GM21381 (cell line): ENCODE data around the gene ZCCHC14.

Source experiments
- ATAC-seq: cut with Tn5 transposase; IDR thresholded peaks from one replicate; pipeline ENCODE4 v1.9.1; 2021; ENCODE audit warnings: mild to moderate bottlenecking, moderate library complexity; ENCODE audit not compliant: unreplicated experiment

ZCCHC14 gene

DNA sequence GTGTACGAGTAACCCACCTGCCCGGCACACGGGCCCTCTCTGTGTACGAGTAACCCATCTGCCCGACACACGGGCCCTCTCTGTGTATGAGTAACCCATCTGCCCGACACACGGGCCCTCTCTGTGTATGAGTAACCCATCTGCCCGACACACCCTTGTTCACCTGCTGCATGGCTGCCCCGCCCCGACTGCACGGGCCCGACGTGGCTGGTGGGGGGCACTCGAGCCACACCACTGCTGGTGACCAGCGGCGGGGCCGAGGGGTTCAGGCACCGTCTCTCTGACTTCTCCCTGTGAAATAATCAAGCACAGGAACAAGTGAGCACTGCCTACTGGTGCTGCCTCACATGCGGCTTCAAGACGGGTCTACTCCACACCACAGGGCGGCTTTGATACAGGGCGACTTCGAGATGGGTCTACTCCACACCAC is 78.6 kb downstream of the ZCCHC14 start:
- no peak for ATAC-seq

DNA sequence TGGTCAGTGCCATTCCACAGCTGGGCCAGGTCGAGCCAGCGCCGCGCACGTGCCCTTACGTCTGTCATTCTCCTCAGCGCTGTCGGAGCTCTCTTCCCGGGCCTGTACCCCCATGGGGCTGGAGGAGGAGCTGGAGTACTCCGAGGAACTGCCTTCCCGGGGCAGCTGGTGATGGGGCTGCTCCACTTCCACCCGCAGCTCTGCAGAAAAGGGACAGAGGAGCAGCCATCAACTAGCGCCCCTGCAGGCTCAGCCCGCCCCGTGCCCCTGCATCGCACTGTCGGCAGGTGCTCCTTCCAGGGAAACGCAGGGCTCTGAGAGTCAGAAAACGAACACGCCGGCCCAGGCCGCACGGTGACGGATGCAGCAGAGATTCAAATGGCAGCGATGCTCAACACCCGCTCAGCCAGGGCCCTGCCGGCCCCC is 79.8 kb downstream of the ZCCHC14 start:
- no peak for ATAC-seq

DNA sequence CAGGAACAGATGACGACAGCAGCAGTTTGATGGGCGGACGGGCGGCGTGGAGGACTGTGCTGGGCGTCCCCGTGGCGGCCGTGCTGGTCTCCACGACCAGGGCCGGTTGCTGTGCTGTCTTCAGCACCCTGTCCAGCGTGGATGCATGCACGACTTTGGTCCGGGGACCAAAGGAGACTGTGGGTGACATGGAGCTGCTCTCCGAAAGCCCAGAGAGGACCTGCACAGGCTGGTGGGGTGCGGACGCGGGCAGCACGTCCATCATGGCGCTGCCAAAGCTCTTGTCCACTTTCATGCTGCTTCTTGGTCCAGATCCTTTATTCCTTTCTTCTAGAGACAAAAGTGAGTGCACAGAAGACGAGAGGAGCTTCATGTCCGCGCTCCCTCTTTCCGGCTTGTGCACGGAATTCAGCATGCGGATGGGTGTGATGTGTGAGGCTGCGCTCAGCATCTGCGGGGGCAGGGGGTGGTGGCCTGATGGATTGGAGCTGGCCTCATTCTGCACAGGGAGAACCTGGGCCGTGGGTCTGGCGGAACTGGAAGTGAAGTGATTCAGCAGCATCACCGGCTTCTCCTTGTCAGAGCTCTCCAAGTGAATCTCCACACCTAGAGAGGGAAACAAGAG is 80.3 kb downstream of the ZCCHC14 start:
- ATAC-seq = no peak

DNA sequence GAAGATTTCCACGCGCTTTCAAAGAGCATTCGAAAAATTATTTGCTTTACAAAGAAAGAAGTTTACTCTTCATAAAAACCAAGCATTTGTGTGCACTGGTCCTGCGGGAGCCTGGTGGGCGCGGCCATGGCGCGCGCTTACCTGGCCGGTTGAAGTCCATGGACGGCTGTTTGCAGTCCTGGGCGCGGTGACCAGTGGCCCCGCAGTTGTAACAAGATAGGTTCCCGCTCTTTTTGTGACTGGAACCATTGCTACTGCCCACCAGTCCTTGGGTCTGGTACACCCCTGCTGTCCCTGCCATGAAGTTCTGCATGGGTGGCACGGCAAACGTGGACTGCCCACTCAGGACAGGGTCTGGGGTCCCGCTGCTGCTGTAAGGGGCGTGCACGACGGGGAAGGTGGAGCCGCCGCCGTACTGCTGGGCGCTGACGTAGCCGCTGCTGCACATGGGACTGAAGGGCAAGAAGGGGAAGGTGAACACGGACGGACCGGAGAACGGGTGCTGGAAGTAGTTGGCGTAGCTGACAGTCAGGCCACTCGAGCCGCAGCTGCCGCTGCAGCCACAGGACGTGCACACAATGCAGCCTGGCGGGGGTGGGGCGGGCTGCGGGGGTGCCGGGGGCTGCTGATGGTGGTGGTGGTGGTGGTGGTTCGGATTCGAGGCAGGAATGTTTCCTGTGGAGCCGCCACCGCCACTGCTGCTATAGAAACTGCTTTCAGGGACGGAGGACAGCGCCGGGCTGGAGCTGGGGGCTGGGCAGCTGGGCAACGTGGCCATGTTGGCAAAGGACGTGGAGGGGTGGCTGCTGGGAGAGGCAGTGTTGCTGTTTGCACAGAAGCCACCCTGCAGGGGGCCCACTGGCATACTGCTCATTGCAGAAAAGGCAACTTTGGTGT is 81.2 kb downstream of the ZCCHC14 start:
- ATAC-seq = no peak

DNA sequence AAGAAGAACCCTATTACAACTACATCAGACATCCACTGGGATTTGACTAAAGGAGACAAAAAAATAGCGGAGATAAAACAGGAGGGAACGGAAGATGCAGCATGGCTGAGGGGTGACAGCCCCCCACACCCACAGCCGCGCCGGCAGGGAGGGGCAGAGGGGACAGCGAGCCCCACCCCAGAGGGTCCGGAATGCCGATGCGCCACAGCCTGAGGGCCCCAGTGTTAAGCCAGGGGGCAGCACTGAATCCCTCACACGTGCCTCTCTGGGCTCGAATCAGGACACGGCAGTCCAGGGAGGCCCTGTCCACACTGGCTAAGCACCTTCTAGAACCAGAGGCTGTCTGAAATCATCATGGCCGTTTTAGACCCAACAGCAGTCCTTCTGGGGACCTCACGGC is 81.9 kb downstream of the ZCCHC14 start:
- no peak for ATAC-seq

DNA sequence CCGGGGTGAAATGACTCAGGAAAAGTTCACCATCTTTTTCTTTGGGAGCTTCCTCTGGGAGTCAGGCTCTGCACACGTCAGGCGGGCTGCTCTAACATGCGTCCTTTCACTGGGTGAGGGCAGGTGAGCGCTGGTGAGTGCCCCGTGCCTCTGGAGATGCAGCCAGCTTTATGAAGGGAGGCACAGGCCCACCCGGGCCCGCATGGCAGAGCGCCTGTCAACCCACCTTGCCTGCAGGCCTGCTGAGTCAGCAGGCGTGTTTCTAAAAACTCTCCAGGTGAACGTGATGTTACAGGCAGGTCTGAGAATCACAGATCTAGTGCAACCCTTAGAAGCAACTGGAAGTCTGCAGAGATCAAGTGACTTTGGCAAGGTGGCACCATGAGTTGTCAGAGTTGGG is 82.3 kb downstream of the ZCCHC14 start:
- no peak for ATAC-seq

DNA sequence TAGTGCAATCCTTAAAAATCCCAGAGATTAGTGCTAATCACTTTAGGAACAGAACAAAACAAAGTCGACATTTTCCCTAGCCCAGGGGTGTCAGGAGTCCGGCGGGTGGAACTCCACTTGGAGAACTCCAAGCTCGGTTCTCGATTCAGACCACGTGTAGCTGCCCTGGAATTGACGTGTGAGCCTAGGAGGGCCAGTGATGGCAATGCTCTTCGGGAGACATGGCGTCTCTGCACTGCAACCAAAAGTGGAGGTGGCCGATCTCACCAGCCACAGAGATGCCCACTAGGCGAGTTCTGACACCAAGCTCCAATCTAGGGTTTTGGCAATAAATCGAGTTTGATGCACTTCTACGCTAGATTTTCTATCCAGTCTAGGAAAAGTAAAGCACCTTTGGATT is 83.0 kb downstream of the ZCCHC14 start:
- ATAC-seq = no peak

DNA sequence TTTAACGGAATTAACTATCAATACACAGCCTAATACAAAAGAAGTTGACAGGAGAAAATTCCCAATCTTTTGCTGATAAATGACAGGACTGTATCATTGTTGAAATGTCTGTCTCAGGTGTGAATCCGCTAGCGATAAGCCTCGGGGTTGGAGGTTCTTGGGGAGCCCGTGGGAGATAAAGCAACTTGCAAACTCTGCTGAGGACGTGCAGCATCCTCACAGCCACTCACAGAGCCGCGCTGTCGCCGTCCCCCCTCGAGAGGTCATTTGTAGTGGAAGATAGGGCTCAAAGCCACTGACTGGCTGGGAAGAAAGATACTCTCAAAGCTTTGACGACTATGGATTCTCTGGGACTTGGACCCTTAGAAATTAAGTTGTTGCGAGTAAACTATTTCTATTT is 83.7 kb downstream of the ZCCHC14 start:
- no peak for ATAC-seq

DNA sequence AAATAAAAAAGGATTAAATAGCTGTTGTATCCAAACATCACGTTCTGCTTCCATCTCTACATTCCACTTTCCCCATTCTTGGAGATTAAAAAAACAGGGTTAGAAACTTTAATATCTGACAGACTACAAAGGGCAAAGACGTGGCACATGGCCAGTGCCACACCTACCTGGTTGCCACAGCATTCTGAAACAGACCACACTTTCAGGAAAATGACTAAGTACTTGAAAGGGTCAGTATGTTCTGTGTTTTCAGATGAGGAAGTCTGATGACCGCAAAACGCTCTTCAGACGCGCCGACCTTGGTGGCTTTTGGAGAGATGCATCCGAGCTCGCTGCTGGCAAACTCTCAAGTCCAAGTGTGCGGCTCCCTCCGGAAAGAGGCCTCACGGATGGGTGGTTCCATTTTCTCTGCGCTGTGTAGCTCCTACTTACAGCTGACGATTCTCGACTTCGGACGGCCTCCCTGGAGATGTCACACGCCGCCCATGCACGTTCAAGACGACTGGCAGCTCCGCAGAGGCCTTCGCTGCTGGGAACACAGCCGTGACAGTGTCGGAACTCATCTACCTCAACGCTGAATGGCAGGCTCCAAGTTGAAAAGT is 85.2 kb downstream of the ZCCHC14 start:
- peak; percentile 61 for ATAC-seq

DNA sequence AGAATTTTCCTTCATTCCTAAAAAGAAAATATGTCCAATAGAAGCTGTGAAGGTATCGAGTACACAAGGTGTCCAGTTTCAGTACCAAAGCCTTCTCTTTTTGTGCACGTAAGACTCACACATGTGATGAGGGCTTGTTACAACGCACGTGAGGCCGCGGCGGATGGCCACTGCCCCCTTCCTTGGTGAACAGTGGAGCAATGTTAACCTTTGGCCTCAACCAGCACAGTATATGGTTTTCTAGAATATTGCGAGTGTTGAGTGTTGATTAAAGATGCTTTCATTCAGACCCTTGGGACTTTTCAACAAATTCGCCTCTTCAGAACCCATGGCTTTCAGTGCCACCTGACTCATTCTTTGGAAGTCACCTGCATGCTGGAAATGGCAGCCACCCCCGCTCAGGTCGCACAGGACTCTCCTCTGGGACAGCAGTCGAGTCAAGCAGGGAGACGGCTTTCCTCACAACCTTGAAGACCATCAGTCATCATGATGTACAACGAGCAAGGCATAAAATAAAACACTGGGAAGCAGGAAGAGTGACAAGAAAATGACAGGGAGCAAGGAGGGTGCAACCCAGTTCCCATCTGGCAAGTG is 86.2 kb downstream of the ZCCHC14 start:
- no peak for ATAC-seq

DNA sequence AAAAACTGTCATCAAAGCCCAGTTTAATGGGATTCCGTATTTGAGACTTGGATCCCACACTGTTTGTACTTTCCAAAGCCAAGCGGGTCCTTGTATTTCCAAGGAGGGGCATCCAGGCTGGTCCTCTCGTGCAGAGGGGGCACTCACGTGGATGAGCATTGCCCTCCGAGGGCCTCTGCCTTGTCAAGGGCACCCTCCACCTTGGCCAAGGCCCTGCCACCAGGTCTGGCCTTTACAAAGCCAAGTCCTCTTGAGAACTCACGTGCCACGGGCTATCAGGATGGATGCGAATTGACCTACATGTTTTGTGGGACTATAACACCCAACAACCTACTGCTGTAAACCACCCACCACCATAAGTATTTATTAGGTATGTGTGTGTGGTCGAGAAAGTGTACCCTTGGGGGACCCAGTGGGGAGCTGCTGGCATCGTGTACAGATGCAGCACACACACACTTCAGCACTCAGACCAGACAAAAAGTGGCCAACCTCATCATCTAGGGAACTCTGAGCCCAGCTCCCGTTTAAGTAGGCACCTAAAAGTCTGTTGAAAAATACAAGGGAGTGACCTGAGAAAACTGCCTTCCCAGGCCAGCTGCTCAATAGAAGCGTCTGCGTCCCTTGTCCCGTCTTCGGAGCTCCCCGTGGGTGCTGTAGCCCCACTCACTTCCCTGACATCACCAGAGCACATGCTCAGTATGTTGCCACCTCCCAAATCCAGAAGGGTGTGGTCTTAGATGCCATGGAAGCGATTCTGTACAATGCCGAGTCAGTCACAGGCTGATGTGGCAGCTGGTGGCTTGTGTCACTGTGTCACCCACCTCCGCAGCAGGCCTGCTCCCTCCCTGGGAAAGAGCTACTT is 87.8 kb downstream of the ZCCHC14 start:
- ATAC-seq = no peak

DNA sequence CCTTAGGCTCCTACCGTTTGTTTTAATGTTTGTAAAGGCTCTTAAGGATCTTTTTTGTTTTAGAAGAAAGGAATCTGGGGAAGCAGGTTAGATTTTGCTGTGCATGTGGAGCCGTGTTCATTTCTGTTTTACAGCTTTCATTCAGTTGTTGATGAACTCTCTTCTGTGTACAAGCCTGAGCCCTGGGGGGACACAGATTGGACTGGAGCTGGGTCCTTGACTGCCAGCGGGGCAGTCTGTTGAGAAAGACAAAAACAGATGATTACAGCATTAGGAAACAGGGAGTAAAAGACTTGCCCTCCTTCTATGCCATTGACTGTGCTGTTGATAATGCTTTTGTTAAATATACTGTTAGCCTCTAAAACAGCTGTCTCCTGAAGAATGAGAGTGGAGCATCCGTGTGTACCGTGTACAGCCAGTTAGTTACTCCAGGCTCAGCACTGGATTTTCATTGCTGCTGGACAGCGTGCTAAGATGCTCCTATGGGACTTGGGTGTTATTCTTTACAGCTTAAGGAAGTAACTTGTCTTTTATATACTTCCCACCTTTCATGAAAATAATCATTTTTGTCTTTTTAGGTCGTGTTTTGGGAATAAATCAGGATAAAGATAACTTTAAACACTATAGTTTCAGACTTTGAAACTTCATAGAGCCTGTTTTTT is 97.5 kb downstream of the ZCCHC14 start:
- ATAC-seq = no peak

DNA sequence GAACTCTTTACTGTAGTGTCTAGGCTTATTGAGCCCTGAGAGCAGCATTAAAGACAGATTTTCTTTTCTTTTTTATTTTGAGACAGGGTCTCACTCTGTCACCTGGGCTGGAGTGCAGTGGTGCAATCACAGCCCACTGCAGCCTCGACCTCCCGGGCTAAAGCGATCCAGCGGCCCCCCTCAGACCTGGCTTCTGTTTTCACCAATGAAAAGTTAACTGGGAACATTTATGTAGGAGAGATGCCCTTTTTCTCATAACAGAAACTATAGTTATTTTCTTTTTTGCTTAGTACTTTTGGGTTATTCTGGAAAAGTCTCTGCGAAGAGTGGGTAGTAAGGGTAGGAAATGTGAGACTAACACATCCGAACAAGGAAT is 99.2 kb downstream of the ZCCHC14 start:
- no peak for ATAC-seq

DNA sequence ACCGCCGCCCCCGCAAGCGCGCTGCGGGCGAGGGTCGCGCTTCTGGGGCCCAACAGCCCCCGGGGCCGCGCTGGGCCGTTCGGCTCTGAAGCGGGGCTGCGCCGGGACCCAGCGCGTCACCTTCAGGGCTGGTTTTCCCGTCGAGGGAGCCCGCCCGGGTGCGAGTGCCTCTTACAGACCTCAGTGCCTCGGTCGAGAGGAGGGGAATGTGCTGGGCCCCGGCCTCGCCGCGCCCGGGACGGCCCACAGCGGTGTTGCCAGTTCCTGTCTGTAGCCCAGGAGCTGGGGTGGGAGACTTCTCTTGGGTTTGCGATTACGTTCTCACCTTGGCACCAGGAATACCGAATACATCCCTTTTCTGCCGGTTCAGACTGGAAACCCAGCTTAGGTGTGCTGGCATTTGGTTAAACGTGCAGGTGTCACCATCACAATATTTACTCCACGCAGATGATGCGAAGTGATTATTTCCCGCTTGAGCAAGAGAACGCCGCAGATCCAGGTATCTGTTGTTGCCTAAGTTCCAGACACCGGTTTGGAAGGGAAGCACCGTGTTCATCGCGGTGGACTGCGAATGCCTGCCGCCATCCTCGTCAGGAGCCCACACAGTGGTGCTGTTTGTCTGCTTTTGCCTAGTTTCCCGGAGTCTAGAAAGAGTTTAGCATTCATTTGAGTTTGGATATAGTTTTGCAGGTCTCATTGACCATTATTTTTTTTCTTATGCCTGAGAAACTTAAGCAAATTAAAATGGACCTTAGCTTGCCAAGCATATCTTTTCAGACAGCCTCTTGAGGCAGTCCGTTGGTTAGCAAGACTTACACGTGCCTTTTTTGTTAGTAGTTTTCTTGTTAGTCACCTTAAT is 99.8 kb downstream of the ZCCHC14 start:
- ATAC-seq = peak; percentile 5

DNA sequence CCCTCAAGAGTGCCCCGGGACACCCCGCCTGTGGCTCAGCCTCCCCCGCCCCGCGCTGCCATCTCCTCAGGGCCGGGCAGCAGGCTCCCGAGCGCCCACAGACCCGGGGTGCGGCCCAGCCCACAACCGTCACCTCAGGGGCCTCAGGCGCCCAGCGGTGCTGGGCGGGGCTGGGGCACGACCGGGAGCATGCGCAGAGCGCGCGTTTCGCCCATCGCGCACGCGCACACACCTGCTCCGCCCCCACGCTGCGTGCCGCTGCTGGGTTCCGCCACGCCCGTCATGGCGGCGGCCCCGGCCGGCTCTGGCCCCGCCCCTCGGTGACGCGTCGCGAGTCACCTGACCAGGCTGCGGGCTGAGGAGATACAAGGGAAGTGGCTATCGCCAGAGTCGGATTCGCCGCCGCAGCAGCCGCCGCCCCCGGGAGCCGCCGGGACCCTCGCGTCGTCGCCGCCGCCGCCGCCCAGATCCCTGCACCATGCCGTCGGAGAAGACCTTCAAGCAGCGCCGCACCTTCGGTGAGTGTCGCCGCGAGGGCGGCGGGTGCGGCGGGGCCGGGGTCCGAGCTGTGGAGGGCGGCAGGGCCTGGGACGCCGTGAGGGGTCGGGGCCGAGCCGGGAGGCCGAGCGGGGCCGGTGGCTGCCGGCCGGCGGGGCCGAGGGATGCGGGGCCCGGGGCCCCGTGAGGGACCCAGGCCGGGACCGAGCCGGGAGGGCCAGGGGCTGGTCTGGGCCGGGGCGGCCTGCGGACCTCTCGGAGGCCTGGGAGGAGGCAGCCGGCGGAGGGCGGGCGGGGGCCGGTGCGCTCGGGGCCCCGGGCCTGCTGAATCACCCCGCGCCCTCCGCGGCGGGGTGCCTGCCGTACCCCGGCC is 100.6 kb downstream of the ZCCHC14 start, which contains the start of gene MAP1LC3B:
Gene MAP1LC3B, plus strand, starts transcription at position 387 of the 871 bp plus-strand sequence. Its CDS starts 92 bp downstream, at position 479.
- ATAC-seq = peak; percentile 65

DNA sequence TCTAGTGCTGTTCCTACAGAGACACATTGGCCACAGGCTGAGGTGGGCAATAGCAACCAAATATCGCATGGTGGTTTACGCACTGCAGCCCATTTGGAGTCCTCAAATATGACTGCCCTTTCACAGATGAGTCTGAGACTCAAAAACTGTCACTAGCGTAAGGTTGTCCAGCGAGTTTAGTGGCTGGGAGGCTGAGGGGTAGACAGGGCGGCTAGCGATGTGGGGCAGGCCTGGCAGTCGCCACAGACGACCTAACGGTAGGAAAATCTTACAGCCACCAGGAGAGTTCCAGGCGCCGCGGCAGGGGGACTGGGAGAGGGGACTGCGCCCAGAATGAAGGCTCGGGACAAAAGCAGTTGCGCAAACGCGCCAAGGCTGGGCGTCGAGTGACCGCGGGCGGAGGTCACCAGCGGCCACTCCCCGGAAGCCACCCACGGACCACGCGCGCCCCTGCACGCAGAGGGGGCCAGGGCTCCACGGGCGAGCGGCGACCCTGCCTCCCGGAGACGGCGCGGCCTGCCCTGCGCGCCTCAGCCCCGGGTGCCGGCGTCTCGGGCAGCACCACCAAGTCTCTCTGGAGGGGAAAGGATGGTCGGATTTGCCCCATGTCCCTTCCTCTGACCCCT is 101.4 kb downstream of the ZCCHC14 start:
- ATAC-seq = no peak

DNA sequence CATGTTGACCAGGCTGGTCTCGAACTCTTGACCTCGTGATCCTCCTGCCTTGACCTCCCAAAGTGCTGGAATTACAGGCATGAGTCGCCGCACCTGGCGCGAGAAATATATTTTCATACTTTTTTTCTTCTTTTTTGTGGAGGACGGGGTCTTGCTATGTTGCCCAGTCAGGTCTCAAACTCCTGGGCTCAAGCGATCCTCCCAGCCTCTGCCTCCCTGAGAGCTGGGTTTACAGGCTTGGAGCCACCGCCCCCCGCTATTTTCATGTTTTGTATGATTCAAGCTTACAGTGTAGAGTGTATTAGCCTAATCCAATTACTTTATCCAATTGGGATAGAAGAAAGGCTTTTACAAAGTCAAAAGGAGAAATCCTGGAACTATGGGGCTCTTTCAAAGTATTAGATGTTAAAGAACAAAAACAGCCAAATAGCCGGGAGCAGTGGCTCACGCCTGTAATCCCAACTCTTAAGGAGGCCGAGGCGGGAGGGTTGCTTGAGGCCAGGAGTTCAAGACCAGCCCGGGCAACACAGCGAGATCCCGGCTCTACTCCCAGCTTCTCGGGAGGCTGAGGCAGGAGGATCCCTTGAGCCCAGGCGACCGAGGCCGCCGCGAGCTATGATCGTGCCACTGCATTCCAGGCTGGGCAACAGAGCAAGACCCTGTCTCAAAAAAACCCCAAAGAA is 102.0 kb downstream of the ZCCHC14 start:
- no peak for ATAC-seq
